CD4-positive, alpha-beta T cell (primary cell): ENCODE results near the gene CST7. TPM values are rescaled to one million over a fixed set of nuclear protein-coding genes. Genes with fewer than 3 reads are reported as not detected.

Experiments
- ATAC-seq: fragments of 200-7000 bp; cut with Tn5 transposase; one replicate; pipeline ENCODE4 v1.10.0; 2022; ENCODE audit warnings: mild to moderate bottlenecking; ENCODE audit not compliant: poor library complexity
- CTCF ChIA-PET: fragments of 350-600 bp; sonication (Branson Sonifier 250); formaldehyde crosslinking; loops from one replicate; lab custom pipeline; 2021; ENCODE audit warnings: antibody characterized with exemption, inconsistent platforms; lab: Charles Lee
- POLR2A ChIA-PET: fragments of 350-600 bp; sonication (Branson Sonifier 250); formaldehyde crosslinking; loops from one replicate; lab custom pipeline; 2021; ENCODE audit warnings: antibody characterized with exemption, inconsistent platforms; lab: Charles Lee
- DNase-seq, 14 experiments: peaks; one replicate each; pipeline ENCODE4 v3.0.0-alpha.2; 2013 to 2020; ENCODE audit warnings: mixed read lengths in 2 of 14
- H3K27ac ChIP-seq, 2 donors: one replicate each; pipeline versions ENCODE4 v1.5.1 to v1.7.0; 2013; ENCODE audit warnings: low read length in 2 of 2, low read depth in 1 of 2, mild to moderate bottlenecking in 1 of 2
- H3K27me3 ChIP-seq, 2 experiments: 1 replicate in 1 of 2; 2 replicates in 1 of 2; pipeline versions ENCODE4 v1.6.1 to v1.7.0; 2013; ENCODE audit warnings: low read length in 2 of 2, control low read depth in 1 of 2, mild to moderate bottlenecking in 1 of 2, moderate library complexity in 1 of 2; ENCODE audit not compliant: insufficient read depth in 2 of 2, control insufficient read depth in 1 of 2
- H3K36me3 ChIP-seq: one replicate; pipeline ENCODE4 v1.6.1; 2013; ENCODE audit warnings: low read length, control low read depth; ENCODE audit not compliant: insufficient read depth
- H3K4me1 ChIP-seq: one replicate; pipeline ENCODE4 v1.6.1; 2013; ENCODE audit warnings: low read length, control low read depth; ENCODE audit not compliant: insufficient read depth
- H3K4me3 ChIP-seq: one replicate; pipeline ENCODE4 v1.5.1; 2013; ENCODE audit warnings: mild to moderate bottlenecking, low read length, moderate library complexity
- H3K9me3 ChIP-seq, 2 experiments: 1 replicate in 1 of 2; 2 replicates in 1 of 2; pipeline versions ENCODE4 v1.6.1 to v1.7.0; 2013; ENCODE audit warnings: low read length in 2 of 2, mild to moderate bottlenecking in 2 of 2, control low read depth in 1 of 2, moderate library complexity in 1 of 2; ENCODE audit not compliant: control insufficient read depth in 1 of 2, insufficient read depth in 1 of 2
- H3K27ac Mint-ChIP-seq: one replicate; pipeline ENCODE4 v1.8.0; 2020; ENCODE audit warnings: mixed read lengths
- H3K27me3 Mint-ChIP-seq: one replicate; pipeline ENCODE4 v1.8.0; 2021; ENCODE audit warnings: mixed read lengths
- H3K36me3 Mint-ChIP-seq: one replicate; pipeline ENCODE4 v1.8.0; 2021; ENCODE audit warnings: low read depth, mixed read lengths
- H3K4me1 Mint-ChIP-seq: one replicate; pipeline ENCODE4 v1.8.0; 2021; ENCODE audit warnings: low read depth, mixed read lengths
- H3K4me3 Mint-ChIP-seq: one replicate; pipeline ENCODE4 v1.8.0; 2020; ENCODE audit warnings: mild to moderate bottlenecking, mixed read lengths
- H3K9me3 Mint-ChIP-seq: one replicate; pipeline ENCODE4 v1.8.0; 2020; ENCODE audit warnings: mixed read lengths
- intact Hi-C, 2 experiments: fragments of 100-400 bp; cut with DNase I in 1 of 2; cut with micrococcal nuclease in 1 of 2; formaldehyde crosslinking; loops; one replicate each; pipeline versions ENCODE4 v1.15.1 to v1.9.0; 2023 to 2025; cut with DNase I, micrococcal nuclease
- total RNA-seq, 174 experiments: library from RNA in 2 of 174; stranded (reverse) in 2 of 174; gene quantifications; one replicate each; pipeline ENCODE4 v1.2.3 and lab custom pipeline; 2021 to 2026
- TF ChIP-seq, protein P1 (sequence below): fragments of 200-600 bp; IDR thresholded peaks from one replicate; pipeline ENCODE4 v1.8.0; 2022; ENCODE audit warnings: antibody characterized with exemption, mild to moderate bottlenecking

CST7 gene
- total RNA-seq, 2 experiments from 2014 or later: 3.2 to 4.4 TPM

DNA sequence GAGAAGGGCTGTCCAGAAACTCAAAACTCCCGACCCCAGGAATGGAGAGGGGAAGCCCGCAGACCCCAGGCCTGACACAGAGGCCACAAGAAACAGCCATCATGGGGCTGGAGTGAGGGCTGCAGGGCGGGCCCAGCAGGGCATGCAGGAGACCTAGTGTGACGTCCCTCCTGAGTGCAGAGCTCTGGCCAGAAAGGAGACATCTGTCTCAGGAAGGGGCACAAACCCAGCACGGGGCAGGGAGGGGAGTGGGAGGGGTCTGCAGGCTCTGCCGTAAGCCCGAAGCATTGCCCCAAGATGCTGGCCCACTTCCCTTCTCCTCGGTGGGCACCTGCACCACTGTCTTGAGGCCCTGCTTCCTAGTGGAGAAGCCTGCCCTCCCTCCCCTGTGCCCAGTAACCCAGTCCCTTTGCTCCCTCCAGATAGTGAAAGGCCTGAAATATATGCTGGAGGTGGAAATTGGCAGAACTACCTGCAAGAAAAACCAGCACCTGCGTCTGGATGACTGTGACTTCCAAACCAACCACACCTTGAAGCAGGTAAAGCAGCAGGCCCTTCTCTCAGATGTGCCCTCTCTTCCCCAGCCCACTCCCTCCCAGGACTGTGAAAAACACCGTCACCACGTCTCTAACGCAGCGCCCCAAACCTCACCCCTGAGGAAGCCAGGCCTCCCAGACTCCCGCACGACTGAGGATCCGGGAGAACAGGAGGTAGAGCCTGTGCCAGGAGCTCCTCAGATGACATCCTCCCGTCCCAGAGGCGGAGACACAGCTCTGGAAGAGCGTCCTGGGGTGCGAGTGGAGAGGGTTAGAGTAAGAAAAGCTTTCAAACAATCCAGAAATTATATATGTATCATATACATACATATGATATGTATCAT is 9.7 kb downstream of the CST7 start:
- Histone ChIP-seq H3K27me3 (no peaks in the 10 kb centered on the region), H3K36me3 (peaks cover 66% of the 10 kb centered on the region), H3K4me3 (no peak overlapping the region), H3K4me1 (peaks cover 58% of the 10 kb centered on the region), H3K9me3 (no peaks in the 10 kb centered on the region), H3K27ac (peak overlapping the region in 1 of 2 donors; percentile 29)
- Mint-ChIP-seq H3K9me3 (no peaks in the 10 kb centered on the region), H3K4me1 (peaks cover 11% of the 10 kb centered on the region), H3K27me3 (no peaks in the 10 kb centered on the region), H3K36me3 (peaks cover 57% of the 10 kb centered on the region), H3K4me3 (no peak overlapping the region), H3K27ac (no peak overlapping the region)
- no peak for ATAC-seq
- intact Hi-C loops: no loop called here
- TF ChIP-seq, protein P1, sequence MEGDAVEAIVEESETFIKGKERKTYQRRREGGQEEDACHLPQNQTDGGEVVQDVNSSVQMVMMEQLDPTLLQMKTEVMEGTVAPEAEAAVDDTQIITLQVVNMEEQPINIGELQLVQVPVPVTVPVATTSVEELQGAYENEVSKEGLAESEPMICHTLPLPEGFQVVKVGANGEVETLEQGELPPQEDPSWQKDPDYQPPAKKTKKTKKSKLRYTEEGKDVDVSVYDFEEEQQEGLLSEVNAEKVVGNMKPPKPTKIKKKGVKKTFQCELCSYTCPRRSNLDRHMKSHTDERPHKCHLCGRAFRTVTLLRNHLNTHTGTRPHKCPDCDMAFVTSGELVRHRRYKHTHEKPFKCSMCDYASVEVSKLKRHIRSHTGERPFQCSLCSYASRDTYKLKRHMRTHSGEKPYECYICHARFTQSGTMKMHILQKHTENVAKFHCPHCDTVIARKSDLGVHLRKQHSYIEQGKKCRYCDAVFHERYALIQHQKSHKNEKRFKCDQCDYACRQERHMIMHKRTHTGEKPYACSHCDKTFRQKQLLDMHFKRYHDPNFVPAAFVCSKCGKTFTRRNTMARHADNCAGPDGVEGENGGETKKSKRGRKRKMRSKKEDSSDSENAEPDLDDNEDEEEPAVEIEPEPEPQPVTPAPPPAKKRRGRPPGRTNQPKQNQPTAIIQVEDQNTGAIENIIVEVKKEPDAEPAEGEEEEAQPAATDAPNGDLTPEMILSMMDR: no peak
- ChIA-PET POLR2A (no interaction called here), CTCF (no interaction called here)
- DNase-seq: peak in 2 of 14 experiments; percentile 8 to 23

DNA sequence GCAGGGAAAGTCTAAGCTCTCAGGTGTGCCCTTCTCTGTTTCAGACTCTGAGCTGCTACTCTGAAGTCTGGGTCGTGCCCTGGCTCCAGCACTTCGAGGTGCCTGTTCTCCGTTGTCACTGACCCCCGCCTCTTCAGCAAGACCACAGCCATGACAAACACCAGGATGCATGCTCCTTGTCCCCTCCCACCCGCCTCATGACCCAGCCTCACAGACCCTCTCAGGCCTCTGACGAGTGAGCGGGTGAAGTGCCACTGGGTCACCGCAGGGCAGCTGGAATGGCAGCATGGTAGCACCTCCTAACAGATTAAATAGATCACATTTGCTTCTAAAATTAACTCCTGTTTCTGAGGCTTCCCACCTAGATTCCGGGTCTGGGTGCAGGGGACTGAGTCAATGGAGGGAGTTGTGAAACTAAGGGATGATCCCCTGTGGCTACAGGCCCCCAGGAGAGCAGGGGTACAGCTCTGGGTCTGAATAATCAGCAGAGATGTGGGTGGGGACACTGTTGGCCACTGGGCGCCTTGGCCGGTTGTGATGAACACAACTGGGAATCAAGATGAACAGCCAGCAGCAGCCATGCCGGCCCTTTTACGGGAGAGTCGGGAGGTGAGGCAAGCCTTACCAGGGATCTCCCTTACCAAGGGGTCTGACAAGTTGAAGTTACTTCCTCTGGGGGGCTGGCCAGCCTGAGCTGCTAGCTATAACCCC is 10.7 kb downstream of the CST7 start:
- DNase-seq: peak in 2 of 14 experiments; percentile 11 to 16
- no peaks in the 10 kb centered on the region for H3K27me3 Mint-ChIP-seq
- no peak for ATAC-seq
- peaks cover 9% of the 10 kb centered on the region for H3K4me1 Mint-ChIP-seq
- Histone ChIP-seq H3K36me3 (peaks cover 73% of the 10 kb centered on the region), H3K9me3 (no peaks in the 10 kb centered on the region), H3K4me3 (no peak overlapping the region), H3K27ac (peak overlapping the region; percentile 39 to 81), H3K27me3 (no peaks in the 10 kb centered on the region), H3K4me1 (peaks cover 54% of the 10 kb centered on the region)
- peak overlapping the region; percentile 26 for H3K27ac Mint-ChIP-seq
- no peak overlapping the region for H3K4me3 Mint-ChIP-seq
- TF ChIP-seq, protein P1: no peak
- H3K9me3 Mint-ChIP-seq: no peaks in the 10 kb centered on the region
- ChIA-PET POLR2A (no interaction called here), CTCF (no interaction called here)
- peaks cover 65% of the 10 kb centered on the region for H3K36me3 Mint-ChIP-seq
- intact Hi-C loops: loop anchor here in 1 of 2 experiments (10.0 kb wide), 1 partner anchor 325 kb away; no protein-coding TSS in a partner anchor

DNA sequence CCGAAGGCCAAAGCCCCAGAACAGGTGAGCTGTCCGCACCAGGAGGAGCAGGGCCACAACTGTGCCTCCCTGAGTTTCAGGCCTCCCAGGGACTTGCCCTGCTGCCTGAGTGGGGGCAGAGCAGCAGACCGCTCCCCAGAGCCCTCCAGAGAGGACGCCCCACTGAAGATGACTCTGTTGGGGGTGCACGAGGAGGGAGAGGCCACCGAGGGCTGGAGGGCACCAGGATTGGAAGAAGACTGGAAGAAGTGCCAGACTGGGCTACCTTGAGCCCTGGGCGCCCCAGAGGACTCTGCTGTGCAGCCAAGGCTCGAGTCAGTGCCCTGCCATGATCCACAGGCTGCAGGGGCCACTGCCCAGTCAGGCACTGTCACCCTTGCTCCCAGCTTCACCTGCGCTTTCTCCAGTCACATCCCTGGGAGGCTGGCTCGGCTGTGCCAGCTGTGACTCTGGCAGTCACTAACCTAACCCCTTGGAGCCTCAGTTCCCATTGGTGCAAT is 11.3 kb downstream of the CST7 start:
- Histone ChIP-seq H3K4me3 (no peak overlapping the region), H3K9me3 (no peaks in the 10 kb centered on the region), H3K27ac (peak overlapping the region; percentile 39 to 81), H3K27me3 (no peaks in the 10 kb centered on the region), H3K36me3 (peaks cover 76% of the 10 kb centered on the region), H3K4me1 (peaks cover 52% of the 10 kb centered on the region)
- H3K27me3 Mint-ChIP-seq: no peaks in the 10 kb centered on the region
- intact Hi-C loops: loop anchor here in 1 of 2 experiments (10.0 kb wide), 1 partner anchor 326 kb away; no protein-coding TSS in a partner anchor
- peaks cover 4% of the 10 kb centered on the region for H3K4me1 Mint-ChIP-seq
- no peaks in the 10 kb centered on the region for H3K9me3 Mint-ChIP-seq
- TF ChIP-seq, protein P1: no peak
- ATAC-seq (no peak), DNase-seq (peak in 1 of 14 experiments; percentile 30)
- CTCF ChIA-PET: no interaction called here
- POLR2A ChIA-PET: no interaction called here
- H3K36me3 Mint-ChIP-seq: peaks cover 71% of the 10 kb centered on the region
- H3K4me3 Mint-ChIP-seq: no peak overlapping the region
- H3K27ac Mint-ChIP-seq: peak overlapping the region; percentile 55
